ENCODE data around the gene PRKACB.
"Not testable (repeated sequence)": the region's sequence is repeated elsewhere in the genome, so short reads cannot be mapped to it uniquely, and the experiment has no call there.

PRKACB gene

GRCh38 chr1:84143796-84144565 lies at the start of gene PRKACB:
PRKACB (plus strand) TSS chr1:84144271; CDS start chr1:84144362, 91 bp downstream.
- no peak for FAIRE-seq

DNA sequence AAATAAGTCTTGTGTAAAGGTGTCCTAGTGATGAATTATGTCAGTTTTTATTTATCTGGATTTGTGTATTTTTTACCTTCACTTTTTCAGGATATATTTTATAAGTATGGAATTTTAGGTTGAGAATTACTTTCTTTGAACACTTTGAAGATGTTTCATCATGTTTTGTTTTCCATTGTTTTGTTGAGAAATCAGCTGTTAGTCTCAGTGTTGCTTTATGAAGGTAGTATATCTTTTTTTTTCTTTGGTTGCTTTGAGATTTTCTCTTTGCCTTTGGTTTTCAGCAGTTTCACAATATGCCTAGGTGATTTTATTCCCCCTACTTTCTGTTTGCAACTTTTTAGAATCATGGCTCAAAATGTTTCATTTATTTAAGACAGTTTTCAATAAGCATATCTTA lies 48.8 kb upstream of the PRKACB start:
- FAIRE-seq (no peak), DNase-seq (ENCODE audit: low spot score) (no peak)

More at GRCh38 chr1:84143796-84144565, at the start of gene PRKACB:
- no peak for DNase-seq (ENCODE audit: low spot score)

DNA sequence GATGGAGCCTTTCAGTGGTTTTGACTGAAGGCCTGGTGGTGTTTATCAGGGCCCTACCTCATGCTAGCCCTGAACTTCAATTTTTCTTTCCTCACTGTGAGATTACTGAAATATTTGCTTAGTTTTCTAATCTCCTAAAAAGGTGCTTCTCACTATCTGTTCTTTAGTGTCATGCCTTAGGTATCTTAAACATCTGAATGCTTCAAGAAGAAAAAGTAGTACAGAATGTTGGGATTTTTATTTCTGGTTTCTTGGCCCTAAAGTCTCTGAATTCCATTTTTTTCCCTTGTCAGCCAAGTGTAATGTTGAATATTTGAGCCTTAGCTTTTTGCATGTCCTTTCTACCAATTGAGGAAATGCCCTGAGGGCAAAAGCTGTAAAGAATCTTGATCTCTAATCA lies 47.9 kb upstream of the PRKACB start:
- DNase-seq (ENCODE audit: low spot score), result no peak
- no peak for FAIRE-seq

GRCh38 chr1:84101204-84101603 lies 42.9 kb upstream of the PRKACB start:
- DNase-seq (ENCODE audit: low spot score) (no peak), FAIRE-seq (no peak)

- FAIRE-seq (peak; percentile 67), DNase-seq (ENCODE audit: low spot score) (peak; percentile 76)
Observed at GRCh38 chr1:84103197-84103992, 40.7 kb upstream of the PRKACB start.

- FAIRE-seq; DNase-seq (ENCODE audit: low spot score): not testable (repeated sequence)
Observed at GRCh38 chr1:84107538-84107937, 36.5 kb upstream of the PRKACB start.

GRCh38 chr1:84107955-84108354 lies 36.1 kb upstream of the PRKACB start:
- FAIRE-seq, result no peak
- no peak for DNase-seq (ENCODE audit: low spot score)

DNA sequence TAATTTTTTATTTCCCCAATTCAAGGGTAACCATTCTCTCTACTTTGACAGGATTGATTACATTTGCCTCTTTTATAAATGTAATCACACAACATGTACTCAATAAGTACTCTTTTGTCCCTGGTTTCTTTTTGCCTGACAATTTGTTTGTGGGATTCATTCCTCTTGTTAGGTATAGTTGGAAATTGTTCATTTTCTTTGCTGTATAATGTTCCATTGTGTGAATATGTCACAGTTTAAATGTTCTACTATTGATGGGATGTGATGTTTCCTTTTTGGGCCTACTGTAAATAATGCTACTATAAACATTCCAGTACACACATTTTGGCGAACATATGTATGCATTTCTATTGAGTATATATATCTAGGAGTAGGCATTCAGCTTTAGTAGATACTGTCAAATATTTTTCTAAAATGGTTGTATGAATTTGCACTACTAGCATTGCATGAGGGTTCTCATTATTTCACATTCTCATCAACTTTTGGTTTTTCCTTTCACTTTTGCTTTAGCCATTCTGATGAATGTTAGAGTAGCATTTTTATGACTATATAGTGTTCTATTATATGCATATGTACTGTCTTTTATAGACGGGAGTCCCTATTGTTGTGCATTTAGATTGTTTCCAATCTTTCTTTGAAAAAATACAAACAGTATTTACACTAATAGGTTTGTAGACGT lies 35.0 kb upstream of the PRKACB start:
- FAIRE-seq (no peak), DNase-seq (ENCODE audit: low spot score) (no peak)

DNA sequence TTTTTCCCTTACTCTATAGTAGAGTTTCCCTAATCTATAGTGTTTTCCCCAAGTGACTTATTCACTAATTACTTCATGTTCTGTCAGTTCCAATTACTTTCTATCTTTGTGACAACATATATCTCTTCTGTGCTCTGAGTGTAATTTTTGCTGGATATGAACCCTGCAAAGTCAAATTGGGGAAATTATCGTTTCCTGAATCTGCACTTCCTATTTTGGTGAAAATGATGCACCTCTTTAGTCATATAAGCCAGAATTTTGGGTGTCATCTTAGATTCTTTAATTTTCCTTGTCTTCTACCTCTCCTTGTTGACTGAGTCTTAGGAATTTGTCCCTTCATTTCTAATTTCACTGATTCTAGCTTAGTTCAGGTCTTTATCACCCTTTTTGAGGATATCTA lies 33.4 kb upstream of the PRKACB start:
- FAIRE-seq (no peak), DNase-seq (ENCODE audit: low spot score) (no peak)

- no peak for FAIRE-seq
- no peak for DNase-seq (ENCODE audit: low spot score)
Observed at GRCh38 chr1:84116558-84116957, 27.5 kb upstream of the PRKACB start.

GRCh38 chr1:84117868-84118267 lies 26.2 kb upstream of the PRKACB start:
- DNase-seq (ENCODE audit: low spot score) (no peak), FAIRE-seq (no peak)

DNA sequence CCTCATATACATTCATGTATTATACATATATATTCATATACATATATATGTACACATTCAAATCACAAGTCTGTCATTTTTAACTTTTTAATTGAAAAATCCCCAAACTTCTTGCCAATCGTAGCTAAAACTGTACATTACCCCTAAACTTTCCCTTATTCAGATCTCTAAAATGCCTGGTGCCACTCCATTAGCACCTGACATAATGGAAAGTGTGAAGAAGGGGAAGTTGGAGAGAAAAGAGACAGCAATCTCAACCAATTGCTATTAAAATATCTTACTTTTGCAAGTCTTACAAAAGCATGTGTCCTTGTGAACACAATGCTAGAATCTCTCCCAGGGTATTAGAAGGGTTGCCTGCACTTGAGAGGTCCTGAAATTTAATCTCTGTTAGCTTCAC lies 22.7 kb upstream of the PRKACB start:
- no peak for FAIRE-seq
- no peak for DNase-seq (ENCODE audit: low spot score)

DNA sequence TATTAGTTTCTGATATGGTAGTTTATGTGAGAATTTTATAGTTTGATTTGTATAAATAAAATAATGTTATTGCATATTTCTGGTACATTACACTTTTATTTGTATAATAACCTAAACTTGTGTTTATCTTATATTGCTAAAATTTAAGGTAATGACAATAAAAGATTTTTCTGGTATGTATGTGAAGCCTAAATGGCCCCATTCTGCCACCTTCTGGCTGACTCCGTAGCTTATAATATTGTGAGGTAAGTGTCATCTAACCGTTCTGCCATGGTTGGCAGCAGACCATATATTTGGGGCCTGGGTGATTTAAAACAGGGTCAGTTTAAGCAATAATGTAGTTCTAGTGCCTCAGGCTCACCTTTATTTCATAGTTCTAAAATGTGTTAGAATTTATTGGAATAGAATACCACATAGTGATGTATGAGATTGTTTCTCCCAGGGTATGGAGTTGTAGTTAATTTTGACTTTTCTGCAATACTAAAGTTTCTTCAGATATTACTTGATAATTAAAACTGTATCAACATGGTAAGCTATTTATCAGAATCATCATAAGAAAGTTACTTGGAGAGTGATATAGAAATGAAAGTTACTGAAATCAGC lies 21.2 kb upstream of the PRKACB start:
- FAIRE-seq, result no peak
- peak; percentile 27 for DNase-seq (ENCODE audit: low spot score)

- FAIRE-seq (no peak), DNase-seq (ENCODE audit: low spot score) (no peak)
Observed at GRCh38 chr1:84133479-84133878, 10.6 kb upstream of the PRKACB start.

- FAIRE-seq (no peak), DNase-seq (ENCODE audit: low spot score) (no peak)
Observed at GRCh38 chr1:84135341-84135740, 8.7 kb upstream of the PRKACB start.

DNA sequence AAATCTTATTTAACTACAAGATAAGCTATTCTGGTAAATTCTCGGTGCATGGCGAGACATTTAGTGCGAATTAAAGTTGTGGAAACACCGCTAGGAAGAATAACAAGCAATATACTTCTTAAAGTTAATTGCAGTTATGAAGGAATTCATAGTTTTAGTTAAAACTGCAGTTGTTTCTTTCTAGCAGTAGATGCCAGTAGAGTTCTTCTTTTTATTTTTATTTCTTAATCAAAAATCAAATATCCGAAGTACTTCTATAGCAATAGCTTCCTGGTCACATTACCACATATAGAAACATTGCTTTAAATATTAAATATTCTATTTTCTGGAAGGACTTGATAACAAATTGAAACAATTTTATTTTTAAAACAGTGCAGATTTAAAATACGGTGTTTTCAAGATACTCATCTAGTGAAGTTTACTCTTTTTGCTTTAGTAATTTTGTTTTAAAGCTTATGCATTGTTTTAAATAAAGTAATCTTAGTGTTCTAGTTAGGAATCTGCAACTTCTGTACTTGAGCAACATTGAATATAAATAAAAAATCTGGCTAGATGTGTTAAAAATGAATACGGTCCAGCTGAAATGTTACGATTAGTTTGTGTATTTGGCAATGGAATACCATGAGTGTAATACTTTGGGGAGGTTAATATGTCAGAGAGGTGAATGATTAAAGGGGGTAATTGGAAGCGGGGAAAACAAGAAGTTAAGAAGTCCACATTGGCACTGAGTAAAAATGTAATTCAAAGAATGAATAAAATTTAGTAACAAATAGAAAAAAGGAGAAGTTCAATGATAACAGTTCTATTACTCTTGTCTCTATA lies 2.7 kb upstream of the PRKACB start:
- FAIRE-seq (no peak), DNase-seq (ENCODE audit: low spot score) (no peak)

DNA sequence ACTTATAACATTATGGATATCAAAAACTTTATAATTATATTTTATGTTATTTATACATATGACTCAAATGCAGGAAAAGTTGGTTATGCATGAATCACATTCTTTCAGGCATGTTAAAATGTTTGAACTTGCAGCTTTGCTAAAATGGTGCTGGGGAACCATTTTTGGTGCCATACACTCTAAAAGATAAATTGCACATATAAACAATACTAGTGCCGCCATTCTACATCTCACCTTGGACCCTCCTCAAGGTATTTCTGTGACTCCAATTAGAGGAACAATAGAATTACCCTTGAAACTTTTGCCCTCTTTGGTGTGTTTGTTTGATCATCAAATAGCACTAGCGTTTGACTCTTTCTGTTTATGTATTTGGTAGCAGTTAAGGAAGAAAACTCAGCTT lies 997 bp downstream of the PRKACB start:
- DNase-seq (ENCODE audit: low spot score) (no peak), FAIRE-seq (no peak)

GRCh38 chr1:84146411-84147032 lies 2.5 kb downstream of the PRKACB start:
- DNase-seq (ENCODE audit: low spot score) (no peak), FAIRE-seq (no peak)

GRCh38 chr1:84148758-84149157 lies 4.7 kb downstream of the PRKACB start:
- FAIRE-seq (no peak), DNase-seq (ENCODE audit: low spot score) (no peak)

- FAIRE-seq (no peak), DNase-seq (ENCODE audit: low spot score) (no peak)
Observed at GRCh38 chr1:84152649-84153056, 8.6 kb downstream of the PRKACB start.

Measured in urothelium cell line (cell line).